NCI-H510A treated with DMSO at 0.1 percent for 48 hours (cell line): ENCODE data around the gene CBARP.
"Not testable (repeated sequence)": the region's sequence is repeated elsewhere in the genome, so short reads cannot be mapped to it uniquely, and the experiment has no call there.

Experiments
- DNase-seq: peaks from one replicate; lab custom pipeline; 2025; lab: John Stamatoyannopoulos, UW

CBARP gene

DNA sequence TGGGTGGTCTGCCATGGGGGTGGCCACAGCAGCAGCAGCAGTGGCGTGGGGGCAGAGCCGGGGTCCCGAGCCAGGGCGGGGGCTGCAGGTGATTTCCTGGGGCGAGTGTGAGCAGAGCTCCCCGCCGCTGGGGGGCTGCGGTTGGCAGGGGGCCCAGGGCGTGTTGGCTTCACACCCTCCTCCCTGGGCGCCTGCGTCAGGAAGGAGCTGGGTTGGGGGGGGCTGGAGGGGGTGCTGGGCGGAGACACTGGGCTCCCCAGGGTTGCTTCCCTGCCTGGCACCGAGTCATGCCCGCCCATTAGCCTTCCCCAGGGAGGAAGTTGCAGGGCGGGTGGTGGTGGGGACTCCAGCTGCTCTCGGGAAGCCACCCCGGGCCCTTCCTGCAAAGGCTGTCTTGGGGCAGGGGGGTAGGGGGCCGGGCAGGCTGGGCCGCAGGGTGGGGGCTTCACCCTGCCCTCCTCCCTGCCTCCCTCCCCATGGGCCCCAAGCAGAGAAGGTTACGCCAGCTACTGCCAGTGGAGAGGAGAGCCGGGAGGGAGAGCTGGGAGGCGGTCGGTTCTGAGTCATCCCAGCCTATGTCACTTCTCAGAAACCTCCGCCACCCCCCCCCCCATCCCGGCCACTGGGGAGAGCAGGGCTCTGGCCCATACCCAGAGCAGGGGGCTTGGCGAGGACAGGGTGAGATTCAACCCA, 15.2 kb upstream of the CBARP start:
- DNase-seq, result no peak

DNA sequence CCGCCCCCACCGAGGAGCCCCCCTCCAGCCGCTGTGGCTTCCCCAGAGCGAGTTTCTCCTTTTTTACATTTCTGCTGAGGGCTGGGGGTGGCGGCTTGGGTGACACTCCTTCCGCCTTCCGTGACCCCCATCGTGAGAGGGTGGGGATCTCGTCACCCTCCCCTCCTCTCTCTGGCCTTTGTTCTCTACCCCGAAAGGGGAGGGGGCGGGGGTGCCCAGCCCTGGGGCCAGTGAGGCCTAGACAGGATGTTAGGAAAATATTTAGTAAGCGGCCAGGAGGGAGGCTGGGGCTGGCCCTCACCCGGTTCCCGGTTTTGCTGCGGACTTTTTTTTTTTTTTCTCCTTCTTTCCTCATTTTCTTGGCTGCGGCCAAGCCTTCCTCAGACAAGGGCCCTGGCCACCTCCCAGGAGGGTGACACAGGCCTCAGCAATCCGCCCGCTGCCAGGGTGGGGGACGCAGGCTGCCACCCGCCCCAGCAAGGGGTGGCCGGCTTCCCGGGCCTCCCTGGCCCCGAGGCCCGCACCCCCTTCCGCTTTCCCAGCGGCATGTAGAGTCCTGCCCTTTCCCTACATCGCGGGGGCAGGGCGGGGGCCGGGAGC, 14.5 kb upstream of the CBARP start:
- DNase-seq, result no peak

DNA sequence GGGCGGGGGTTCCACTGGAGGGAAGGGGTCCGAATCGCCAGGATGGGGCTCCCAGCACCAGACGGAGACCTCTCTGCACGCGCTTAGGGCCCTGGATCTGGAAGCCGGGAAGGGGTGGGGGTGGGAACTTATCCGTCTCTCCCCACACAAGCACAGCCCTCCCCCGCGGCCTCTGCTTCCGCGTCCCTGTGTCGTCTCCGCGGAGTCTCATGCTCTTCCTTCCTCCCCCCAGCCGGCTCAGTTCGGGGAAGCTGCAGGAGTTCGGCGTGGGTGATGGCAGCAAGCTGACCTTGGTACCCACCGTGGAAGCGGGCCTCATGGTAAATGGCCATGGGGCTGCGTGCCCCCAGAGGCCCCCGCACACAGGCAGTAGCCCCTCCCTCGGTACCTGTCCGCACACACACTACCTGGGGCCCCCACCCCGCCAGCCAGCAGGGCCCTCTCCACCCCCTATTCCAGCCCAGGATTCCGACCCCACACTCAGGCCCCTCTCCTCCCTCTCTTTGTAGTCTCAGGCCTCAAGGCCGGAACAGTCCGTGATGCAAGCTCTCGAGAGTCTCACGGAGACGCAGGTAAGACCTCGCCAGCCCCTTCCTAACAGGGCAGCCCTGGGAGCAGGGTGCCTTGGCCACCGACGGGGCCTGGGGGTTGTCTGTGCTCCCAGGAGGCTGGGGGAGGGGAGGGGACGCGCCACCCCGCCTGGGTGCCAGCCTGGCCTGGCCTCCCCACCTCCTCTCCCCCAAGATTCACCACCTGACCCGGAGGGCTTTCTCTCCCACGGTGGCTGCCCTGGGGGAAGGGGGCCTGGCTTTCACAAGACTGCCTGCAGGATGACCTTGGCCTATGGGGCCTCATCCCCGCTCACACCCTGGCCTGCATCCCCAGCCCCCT, 13.8 kb upstream of the CBARP start:
- DNase-seq, result no peak

DNA sequence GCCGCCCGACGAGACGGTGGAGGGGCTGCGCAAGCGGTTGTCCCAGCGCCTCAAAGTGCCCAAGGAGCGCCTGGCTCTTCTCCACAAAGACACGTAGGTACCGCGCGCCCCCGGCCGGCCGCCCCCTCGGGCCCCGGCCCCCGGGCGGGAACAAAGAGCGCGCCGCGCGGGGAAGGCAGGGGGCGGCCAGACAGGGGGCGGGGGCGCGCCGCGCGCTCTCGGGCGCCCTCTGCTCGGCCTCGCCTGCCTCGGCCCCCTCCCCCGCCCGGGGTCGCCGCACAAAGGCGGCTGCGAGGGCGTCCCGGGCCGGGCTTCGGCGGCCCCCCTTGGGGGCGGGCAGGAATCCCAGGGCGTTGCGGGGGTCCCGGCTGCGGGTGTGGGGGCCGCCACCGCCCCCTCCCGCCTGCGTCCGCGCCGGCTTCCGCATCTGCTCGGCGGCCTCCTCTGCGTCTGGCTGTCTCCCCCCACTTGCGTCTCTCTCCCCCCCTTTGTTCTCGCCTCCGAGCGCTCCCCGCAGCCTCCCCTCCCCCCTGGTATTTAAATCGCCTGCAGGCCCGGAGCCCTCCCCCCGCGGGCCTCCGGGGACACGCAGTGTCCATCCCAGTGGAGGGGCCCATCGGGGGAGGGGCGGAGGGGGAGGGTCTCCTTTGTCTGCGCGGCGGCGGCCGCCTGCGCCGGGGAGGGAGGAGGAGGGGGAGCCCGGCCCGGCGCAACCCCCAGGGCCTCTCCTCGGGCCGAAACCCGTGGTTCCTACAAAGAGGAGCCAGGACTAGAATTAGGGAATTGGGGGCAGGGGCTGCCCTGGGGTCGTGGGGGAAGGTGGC, 12.8 kb upstream of the CBARP start:
- no peak for DNase-seq

DNA sequence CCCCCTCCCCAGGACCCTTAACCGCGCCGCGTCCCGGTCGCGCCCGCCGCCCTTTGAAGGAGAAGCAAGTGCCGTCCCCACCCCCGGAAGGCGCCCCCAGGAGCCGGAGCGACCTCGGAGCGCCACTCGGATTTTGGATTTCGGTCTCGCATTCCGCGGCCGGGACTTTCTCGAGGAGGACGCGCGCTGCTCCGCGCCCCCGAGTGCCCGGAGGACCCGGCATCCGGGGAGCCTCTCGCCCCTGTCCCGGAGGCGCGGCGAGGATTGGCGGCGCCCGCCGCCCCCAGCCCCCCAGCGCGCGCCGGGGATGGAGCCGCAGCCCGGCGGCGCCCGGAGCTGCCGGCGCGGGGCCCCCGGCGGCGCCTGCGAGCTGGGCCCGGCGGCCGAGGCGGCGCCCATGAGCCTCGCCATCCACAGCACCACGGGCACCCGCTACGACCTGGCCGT, 12.2 kb upstream of the CBARP start:
- no peak for DNase-seq

DNA sequence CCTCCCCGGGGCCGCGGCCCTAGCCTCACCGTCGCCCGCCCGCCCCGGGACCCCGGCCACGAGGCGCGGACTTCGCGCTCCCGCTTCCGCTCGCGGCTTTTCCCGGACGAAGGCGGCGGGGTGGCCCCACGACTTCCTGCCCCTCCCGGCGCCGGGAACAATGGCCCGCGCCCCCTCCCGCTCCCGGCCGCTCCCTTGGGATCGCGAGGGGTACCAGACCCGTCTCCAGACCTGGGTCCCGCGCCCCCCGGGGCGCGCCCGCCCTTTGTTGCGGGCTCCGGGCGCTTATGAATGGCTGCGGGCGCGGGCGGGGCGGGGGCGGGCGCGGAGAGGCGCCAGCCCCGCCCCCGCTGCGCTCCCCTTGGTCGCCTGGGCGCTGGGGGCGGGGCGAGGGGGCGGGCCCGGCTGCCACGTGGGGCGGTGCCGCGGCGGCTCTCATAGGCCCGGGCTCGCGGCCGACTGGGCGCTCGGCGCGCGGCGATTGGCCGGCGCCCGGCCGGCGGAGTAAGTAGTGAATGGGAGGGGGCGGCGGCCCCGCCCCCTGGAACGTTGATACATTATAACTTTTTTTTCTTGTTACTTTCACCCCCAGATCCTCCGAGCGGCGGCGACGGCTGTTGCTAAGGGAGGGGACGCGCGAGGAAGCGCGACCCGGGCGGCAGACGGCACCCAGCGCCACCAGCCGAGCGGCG, 11.6 kb upstream of the CBARP start:
- peak; percentile 67 for DNase-seq

DNA sequence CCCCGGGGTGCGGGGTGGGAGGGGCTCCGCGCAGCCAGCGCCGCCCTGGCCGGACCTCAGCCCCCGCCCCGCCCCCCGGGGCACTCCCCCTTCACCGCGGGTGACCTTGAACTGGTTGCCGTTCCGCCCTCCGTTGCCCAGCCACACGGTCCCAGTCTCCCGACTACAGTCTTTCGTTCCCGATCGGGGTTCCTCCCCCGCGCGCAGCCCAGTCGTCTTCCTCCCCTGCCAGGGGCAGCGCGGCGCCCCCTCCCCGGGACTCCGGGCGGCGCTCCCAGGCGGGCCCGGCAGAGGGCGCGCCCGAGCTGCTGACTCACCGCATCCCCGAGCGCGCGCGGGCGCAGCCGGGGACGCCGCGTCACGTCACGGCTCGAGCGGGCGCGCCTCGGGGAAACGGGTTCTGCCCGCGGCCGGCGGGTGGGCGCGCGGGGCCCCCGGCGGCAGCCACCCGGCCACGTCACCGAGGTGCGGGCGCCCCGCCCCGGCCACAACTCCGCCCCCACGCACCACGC, 11.0 kb upstream of the CBARP start:
- peak; percentile 54 for DNase-seq

DNA sequence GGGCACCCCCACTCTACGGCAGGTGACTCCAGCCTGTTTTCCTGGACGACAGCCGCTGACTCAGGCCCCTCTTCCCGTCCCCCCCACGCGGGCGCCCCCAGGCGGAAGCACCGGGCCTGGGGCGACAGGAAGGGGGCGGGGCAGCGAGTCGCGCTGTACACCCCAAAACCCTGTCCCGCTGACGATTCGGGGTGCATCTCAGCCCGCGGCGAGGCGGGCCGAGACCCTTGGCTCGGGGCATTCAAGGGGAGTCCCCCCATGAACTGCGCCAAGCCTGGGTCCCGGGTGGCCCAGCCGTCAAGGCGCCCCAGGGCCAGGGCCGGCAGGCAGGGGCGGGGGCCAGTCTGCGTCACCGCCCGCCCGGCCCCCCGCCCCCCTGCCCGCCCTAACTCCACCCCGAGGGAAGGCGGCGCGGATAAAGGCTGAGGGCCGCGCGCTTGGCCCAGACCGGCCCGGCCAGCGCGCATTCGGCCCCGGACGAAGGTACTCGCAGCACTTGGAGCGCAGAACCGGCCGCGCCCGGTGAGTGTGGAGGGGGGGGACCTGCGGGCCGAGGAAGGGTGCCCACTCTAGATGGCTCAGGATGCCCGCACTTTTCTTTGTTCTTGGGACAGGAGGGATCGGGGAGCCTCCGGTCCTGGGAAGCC, 10.5 kb upstream of the CBARP start, which contains the start of gene MIDN:
Gene MIDN, plus strand, starts transcription at position 445 of the 647 bp plus-strand sequence. CDS start 1,714 bp downstream, outside the sequence.
- peak; percentile 54 for DNase-seq

DNA sequence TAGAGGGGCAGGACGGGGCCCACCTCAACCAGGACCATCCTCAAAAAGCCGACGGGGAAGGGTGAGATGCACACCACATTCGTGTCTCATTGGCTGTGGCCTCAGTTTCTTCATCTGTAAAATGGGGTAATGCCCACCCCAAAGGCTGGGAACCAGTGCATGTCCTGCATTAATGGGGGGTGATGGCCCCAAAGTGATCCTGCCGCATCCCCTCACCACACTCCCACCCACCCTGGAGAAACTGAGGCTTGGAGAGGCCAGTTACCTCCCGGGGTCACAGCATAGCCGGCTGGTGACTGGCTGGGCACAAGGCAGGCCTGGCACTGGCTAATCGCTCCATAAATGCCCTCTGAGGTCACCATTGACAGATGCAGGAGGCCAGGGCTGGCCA, 9.9 kb upstream of the CBARP start:
- no peak for DNase-seq

DNA sequence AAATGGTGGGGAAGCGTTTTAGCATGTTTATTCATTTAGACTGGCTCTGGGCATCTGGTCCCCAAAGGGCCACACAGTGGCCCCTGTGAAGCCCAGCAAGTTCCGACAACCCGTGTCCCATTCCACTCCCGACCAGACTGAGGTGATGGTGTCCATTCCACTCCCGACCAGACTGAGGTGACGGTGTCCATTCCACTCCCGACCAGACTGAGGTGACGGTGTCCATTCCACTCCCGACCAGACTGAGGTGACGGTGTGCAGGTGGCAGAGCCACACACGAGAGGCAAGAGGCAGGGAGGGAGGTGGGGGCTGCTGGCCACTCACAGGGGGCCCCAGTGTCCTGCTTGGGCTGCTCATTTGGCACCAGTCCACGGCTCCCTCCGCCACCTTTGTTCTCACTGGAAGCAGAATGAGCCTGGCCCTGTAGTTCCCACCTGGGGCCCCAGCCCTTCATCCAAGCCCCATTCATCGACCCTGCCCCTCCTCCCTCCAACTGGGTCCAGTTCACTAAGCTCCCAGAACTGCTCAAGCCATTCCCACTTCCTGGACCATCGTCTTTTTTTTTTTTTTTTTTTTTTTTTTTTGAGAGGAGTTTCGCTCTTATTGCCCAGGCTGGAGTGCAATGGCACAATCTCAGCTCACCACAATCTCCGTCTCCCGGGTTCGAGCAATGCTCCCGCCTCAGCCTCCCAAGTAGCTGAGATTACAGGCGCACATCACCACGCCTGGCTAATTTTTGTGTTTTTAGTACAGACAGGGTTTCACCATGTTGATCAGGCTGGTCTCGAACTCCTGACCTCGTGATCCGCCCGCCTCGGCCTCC, 8.7 kb upstream of the CBARP start:
- DNase-seq, result not testable (repeated sequence)

DNA sequence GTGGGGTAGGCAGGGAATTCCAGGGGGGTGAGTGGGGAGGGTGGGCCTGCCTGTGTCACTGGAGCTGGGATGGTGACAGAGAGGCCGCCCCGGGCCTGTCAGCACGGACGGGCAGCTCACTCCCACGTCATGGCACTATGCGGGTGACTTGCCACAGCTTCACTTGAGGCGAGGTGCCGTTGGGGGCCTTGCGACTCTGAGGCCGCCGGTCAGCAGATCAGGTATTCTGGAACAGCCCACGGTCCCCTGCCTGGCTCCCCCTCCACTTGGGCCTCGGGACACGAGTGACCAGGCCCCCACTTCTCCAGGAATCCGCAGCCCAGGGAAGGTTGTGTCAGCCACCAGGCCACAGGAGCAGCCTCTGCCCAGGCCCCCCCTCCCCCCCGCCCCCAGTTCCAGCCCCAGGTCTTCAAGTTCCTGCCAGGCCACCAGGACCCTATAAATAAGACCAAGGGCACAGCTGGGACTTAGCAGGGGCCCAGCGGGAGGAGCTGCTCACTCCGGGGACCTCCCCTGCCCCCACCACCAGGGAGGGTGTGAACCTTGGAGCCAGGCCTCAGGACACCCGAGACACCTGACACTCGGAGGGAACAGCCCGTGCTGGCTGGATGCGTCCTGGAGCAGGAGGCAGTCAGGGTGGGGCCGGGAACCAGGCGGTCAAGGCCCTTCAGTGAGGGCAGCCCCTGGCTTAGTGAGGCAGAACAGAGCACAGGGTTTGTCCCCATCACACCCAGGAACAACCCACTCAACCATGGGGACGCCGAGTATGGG, 7.9 kb upstream of the CBARP start:
- DNase-seq, result no peak

DNA sequence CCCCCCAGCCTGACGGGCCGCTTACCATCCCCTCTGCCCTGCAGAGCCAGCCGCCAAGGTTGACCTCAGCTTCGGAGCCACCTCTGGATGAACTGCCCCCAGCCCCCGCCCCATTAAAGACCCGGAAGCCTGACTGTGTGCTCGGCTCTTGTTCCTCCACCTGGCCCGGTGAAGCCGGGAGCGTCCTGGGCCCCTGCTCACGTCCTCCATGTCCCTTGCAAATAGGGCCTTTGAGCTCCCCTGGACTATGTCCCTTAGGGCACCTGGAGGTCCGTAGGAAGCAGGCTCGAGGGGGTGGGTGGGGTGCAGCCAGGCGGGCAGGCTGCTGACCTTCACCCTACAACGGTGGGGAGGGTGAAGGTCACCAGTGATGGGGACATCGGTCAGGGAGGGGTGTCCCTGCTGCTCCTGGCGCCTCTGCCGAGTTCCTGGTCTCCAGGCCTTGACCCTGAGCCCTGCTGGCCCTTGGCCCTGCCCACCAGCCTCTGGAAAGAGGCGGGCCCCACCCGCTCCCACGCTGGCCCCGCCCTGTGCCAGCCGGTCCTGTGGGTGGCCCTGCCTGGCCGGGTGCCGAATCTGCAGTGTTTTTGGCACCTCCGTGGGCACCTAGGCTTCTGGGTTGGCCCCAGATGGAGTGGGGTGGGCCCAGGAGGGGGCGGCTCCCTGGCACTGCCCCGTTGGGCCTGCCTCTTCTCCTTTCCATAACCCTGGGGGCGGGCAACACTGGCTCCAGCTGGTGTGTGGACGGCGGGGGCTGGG, 7.1 kb upstream of the CBARP start:
- no peak for DNase-seq

DNA sequence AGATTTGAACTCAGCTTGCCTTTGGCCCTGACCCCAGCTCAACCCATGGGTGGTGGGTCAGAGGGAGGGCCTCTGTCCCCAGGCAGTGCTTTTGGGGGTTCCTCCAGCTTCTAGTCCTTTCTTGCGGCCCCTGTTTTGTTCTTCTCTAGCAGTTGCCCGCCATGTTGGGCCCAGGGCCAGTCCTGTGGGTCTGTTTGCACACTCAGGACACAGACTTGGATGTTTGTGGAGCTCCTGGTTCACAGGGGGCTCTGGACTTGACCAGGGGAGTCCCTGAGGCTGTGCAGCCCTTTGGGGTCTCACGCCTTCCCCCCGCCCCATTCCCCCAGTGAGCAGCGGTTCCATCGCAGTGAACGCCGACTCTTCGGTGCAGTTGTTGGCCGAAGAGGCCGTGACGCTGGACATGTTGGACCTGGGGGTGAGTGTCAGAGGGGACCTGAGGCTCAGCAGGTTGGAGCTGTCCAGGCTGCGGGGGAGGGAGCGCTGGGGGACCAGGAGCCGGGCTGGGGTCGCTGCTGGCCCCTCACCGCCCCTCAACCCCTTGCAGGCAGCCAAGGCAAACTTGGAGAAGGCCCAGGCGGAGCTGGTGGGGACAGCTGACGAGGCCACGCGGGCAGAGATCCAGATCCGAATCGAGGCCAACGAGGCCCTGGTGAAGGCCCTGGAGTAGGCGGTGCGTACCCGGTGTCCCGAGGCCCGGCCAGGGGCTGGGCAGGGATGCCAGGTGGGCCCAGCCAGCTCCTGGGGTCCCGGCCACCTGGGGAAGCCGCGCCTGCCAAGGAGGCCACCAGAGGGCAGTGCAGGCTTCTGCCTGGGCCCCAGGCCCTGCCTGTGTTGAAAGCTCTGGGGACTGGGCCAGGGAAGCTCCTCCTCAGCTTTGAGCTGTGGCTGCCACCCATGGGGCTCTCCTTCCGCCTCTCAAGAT, 6.2 kb upstream of the CBARP start:
- peak; percentile 56 for DNase-seq

DNA sequence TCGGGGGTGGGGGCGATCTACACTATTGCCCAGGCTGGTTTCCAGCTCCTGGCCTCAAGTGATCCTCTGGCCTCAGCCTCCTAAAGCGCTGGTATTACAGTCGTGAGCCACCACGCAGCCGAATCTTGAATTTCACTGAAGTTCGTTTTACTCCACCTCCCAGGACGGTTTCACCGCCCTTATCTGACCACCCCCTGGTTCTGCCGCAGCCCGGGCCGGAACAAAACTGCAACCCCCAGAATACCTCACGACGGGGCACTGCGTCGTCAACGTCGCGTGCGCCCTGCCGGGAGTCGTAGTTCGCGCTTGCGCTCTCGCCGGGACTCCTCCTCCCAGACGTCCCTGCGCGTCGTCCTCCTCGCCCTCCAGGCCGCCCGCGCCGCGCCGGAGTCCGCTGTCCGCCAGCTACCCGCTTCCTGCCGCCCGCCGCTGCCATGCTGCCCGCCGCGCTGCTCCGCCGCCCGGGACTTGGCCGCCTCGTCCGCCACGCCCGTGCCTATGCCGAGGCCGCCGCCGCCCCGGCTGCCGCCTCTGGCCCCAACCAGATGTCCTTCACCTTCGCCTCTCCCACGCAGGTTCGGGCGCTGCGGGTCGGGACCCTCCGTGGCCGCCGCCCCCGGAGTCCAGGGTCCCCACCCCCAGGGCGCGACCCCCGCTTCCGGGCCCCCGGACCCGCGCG, 3.8 kb upstream of the CBARP start, which contains the start of gene ATP5F1D:
Gene ATP5F1D, plus strand, starts transcription at position 335 of the 679 bp plus-strand sequence. Its CDS starts 100 bp downstream, at position 435.
- peak; percentile 76 for DNase-seq

DNA sequence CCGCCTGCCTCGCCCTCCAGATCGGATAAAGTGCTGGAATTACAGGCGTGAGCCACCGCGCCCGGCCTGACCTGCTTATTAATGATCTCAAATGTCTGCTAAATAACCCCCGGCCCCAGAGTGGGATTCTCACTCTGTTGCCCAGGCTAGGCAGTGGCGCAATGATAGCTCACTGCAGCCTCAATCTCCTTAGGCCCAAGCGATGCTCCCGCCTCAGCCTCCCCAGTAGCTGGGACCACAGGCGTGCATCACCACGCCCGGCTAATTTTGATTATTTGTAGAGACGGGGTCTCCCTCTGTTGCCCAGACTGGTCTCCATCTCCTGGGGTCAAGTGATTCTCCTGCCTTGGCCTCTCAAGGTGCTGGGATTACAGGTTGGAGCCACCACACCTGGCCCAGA, 3.1 kb upstream of the CBARP start:
- no peak for DNase-seq
